ENCODE measurements around the gene PPP1R9A.

PPP1R9A gene

DNA sequence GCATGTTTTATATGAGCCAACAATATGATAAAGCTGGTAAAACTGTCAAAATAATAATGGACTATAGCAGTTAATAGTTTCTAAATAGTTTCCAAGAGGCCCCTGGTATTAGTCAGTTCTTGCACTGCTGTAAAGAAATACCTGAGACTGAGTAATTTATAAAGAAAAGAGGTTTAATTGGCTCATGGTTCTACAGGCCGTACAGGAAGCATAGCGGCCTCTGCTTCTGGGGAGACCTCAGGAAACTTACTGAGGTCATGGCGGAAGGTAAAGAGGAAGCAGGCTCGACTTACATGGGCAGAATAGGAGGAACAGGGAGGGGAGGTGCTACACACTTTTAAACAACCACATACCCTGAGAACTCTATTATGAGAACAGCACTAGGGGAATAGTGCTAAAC, 104.6 kb downstream of the PPP1R9A start:
- DNase-seq (ENCODE audit: low read depth), result no peak
- H3K4me3 ChIP-seq (ENCODE audit: control insufficient read depth, low read depth, low read length), result no peak overlapping the region
- no peak for TF ChIP-seq CTCF (conservative IDR thresholded peaks at IDR 0.05; ENCODE audit: control insufficient read depth, insufficient read depth, low read depth, low read length)

DNA sequence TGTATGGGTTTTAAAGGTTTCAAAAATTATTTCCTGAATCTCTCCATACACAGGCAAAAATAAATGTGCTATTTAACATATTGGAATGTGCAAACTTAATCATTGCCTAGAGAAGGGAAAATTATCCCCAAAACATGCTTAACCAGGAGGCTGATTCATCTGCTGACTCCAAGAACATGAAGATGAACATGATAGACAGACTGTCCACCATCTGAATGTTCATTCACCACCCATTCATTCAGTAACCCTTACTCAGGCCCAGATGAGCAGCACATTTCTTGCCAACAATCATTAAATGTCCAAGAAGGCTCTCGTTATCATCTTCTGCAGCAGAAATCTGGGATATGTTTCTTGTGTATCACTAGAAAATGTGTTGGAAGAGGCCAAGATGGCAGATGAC, 110.6 kb downstream of the PPP1R9A start:
- H3K4me3 ChIP-seq (ENCODE audit: control insufficient read depth, low read depth, low read length), result no peak overlapping the region
- TF ChIP-seq CTCF (conservative IDR thresholded peaks at IDR 0.05; ENCODE audit: control insufficient read depth, insufficient read depth, low read depth, low read length), result no peak
- DNase-seq (ENCODE audit: low read depth), result no peak

DNA sequence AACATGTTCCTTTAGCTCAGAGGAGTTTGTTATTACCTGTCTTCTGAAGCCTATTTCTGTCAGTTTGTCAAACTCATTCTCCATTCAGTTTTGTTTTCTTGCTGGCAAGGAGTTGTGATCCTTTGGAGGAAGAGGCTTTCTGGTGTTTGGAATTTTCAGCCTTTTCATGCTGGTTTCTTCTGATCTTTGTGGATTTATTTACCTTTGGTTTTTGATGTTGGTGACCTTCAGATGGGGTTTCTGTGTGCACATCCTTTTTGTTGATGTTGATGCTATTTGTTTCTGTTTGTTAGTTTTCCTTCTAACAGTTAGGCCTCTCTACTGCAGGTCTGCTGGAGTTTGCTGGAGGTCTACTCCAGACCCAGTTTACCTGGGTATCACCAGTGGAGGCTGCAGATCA, 118.6 kb downstream of the PPP1R9A start:
- no peak overlapping the region for H3K4me3 ChIP-seq (ENCODE audit: control insufficient read depth, low read depth, low read length)
- TF ChIP-seq CTCF (conservative IDR thresholded peaks at IDR 0.05; ENCODE audit: control insufficient read depth, insufficient read depth, low read depth, low read length), result no peak
- no peak for DNase-seq (ENCODE audit: low read depth)

GRCh38 chr7:95026421-95027072, 119.2 kb downstream of the PPP1R9A start:
- no peak for TF ChIP-seq CTCF (conservative IDR thresholded peaks at IDR 0.05; ENCODE audit: control insufficient read depth, insufficient read depth, low read depth, low read length)
- H3K4me3 ChIP-seq (ENCODE audit: control insufficient read depth, low read depth, low read length), result no peak overlapping the region
- no peak for DNase-seq (ENCODE audit: low read depth)

- TF ChIP-seq CTCF (conservative IDR thresholded peaks at IDR 0.05; ENCODE audit: control insufficient read depth, insufficient read depth, low read depth, low read length), result no peak
- DNase-seq (ENCODE audit: low read depth), result no peak
Measured at GRCh38 chr7:95027234-95027872, 120.0 kb downstream of the PPP1R9A start.

DNA sequence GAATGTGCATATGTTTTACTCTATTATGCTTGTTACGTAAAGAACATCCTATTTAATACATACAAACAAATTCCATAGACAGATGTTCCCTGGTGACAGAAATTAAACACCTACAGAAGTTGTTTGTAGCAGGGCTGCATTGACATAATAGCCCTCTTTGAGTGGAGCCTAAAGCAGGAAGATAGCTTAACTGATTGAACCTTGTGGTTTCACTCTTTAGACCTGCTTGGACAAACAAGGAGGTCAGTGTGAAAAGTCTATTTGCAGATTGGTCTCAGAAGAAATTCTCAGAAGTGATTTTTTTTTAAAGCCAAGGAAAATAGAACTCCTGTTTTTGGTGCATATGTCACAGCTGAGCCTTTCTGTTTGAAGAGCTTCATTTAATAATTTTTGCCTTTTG, 121.3 kb downstream of the PPP1R9A start:
- TF ChIP-seq CTCF (conservative IDR thresholded peaks at IDR 0.05; ENCODE audit: control insufficient read depth, insufficient read depth, low read depth, low read length), result no peak

More at GRCh38 chr7:95027234-95027872, 120.0 kb downstream of the PPP1R9A start:
- no peak overlapping the region for H3K4me3 ChIP-seq (ENCODE audit: control insufficient read depth, low read depth, low read length)

More for the DNA sequence above, 121.3 kb downstream of the PPP1R9A start:
- H3K4me3 ChIP-seq (ENCODE audit: control insufficient read depth, low read depth, low read length), result no peak overlapping the region
- no peak for DNase-seq (ENCODE audit: low read depth)
